Smooth muscle cell of bladder (primary cell): ENCODE measurements around the gene CAPZB. TPM values are rescaled to one million over a fixed set of nuclear protein-coding genes. Genes with fewer than 3 reads are reported as not detected.

Experiments
- total RNA-seq: library from RNA; depleted of rRNA; stranded (reverse); fragments of >200 nt; gene quantifications from 2 replicates; pipeline ENCODE4 v1.2.3, GENCODE V29; 2014

CAPZB gene
- 121 and 145 TPM in 2 replicates for total RNA-seq

GRCh38 chr1:19485362-19486187 lies at the start of gene CAPZB:
Gene CAPZB, minus strand, starts transcription at chr1:19485539. Its CDS starts 101 bp downstream, at chr1:19485438.

GRCh38 chr1:19311931-19312781 lies 173.2 kb downstream of the CAPZB start, which contains the start of the genes AKR7A2 and SLC66A1:
Gene AKR7A2, minus strand, starts transcription at chr1:19312144. Its CDS starts 20 bp downstream, at chr1:19312124.
Gene SLC66A1, plus strand, starts transcription at chr1:19312326. Its CDS starts 5,352 bp downstream, at chr1:19317678.

Other genes starting within 250 kb of the CAPZB start
- 84.7 and 89.0 TPM in 2 replicates for gene EMC1, start 234.0 kb downstream of the CAPZB start, total RNA-seq
- gene MRTO4, start 233.7 kb downstream of the CAPZB start, total RNA-seq, result 17.2 and 19.9 TPM in 2 replicates
- gene AKR7A3, start 196.8 kb downstream of the CAPZB start, total RNA-seq, result 0.14 and 0.37 TPM in 2 replicates
- 70.4 and 72.3 TPM in 2 replicates for gene AKR7A2, start 173.4 kb downstream of the CAPZB start, total RNA-seq
- gene SLC66A1, start 173.2 kb downstream of the CAPZB start, total RNA-seq, result 12.8 and 20.2 TPM in 2 replicates
- 176 and 224 TPM in 2 replicates for gene NBL1, start 158.8 kb upstream of the CAPZB start, total RNA-seq
- gene HTR6, start 179.3 kb upstream of the CAPZB start, total RNA-seq, result not detected in 2 replicates